Thymus (tissue), 11 donors: Measurements from ENCODE around the gene ESR1. TPM values are rescaled to one million over a fixed set of nuclear protein-coding genes. Genes with fewer than 3 reads are reported as not detected.

ENCODE experiments used
- DNase-seq, 9 donors: peaks; one replicate each; pipeline ENCODE4 v3.0.0-alpha.2; 2013; ENCODE audit warnings: low spot score in 9 of 9, low read depth in 6 of 9, missing footprints in 1 of 9
- H3K27ac ChIP-seq, 2 donors: one replicate each; pipeline ENCODE4 v1.5.1; 2013; ENCODE audit warnings: control low read depth in 1 of 2, low read depth in 1 of 2, low read length in 1 of 2, mild to moderate bottlenecking in 1 of 2, moderate library complexity in 1 of 2
- H3K27me3 ChIP-seq, 2 donors: one replicate each; pipeline ENCODE4 v1.5.1; 2013; ENCODE audit warnings: low read length in 1 of 2; ENCODE audit not compliant: control insufficient read depth in 2 of 2, insufficient read depth in 1 of 2
- H3K36me3 ChIP-seq, 2 donors: one replicate each; pipeline ENCODE4 v1.5.1; 2013; ENCODE audit warnings: low read length in 1 of 2, mild to moderate bottlenecking in 1 of 2, moderate library complexity in 1 of 2; ENCODE audit not compliant: control insufficient read depth in 2 of 2, insufficient read depth in 2 of 2
- H3K4me1 ChIP-seq, 2 donors: one replicate each; pipeline ENCODE4 v1.5.1; 2013; ENCODE audit warnings: low read length in 2 of 2; ENCODE audit not compliant: control insufficient read depth in 2 of 2, insufficient read depth in 2 of 2
- H3K4me3 ChIP-seq, 2 donors: one replicate each; pipeline ENCODE4 v1.5.1; 2013; ENCODE audit warnings: low read length in 2 of 2, control low read depth in 1 of 2, mild to moderate bottlenecking in 1 of 2
- H3K9me3 ChIP-seq, 2 donors: one replicate each; pipeline ENCODE4 v1.5.1; 2013; ENCODE audit warnings: low read length in 1 of 2, mild to moderate bottlenecking in 1 of 2; ENCODE audit not compliant: control insufficient read depth in 2 of 2, insufficient read depth in 1 of 2
- WGBS: extraction: QIAGEN DNeasy Blood & Tissue Kit; methylation state at CpG from one replicate; pipeline ENCODE4 v1.1.7; 2013; 5-methylcytosine and 5-hydroxymethylcytosine counted together
- polyA plus RNA-seq: library from polyadenylated mRNA; stranded (reverse); fragments of 200-250 nt; gene quantifications from one replicate; pipeline ENCODE4 v1.2.3, GENCODE V29; 2013
- total RNA-seq: library from RNA; stranded (reverse); fragments of 120-200 nt; gene quantifications from one replicate; pipeline ENCODE4 v1.2.4, GENCODE V29; 2013
- donor health status: healthy.

The ESR1 gene
- total and polyA plus RNA-seq, 2 donors: 0.28 to 1.2 TPM

GRCh38 chr6:152046118-152046517, 238.6 kb downstream of the ESR1 start:
- H3K36me3 ChIP-seq: no peaks in the 10 kb centered on the region
- H3K9me3 ChIP-seq: no peaks in the 10 kb centered on the region
- no peaks in the 10 kb centered on the region for H3K4me1 ChIP-seq
- no peaks in the 10 kb centered on the region for H3K27me3 ChIP-seq
- H3K4me3 ChIP-seq: no peak overlapping the region
- H3K27ac ChIP-seq: no peak overlapping the region
- WGBS: 95% methylated on average over 2 of the region's 2 CpGs
- no peak for DNase-seq

DNA sequence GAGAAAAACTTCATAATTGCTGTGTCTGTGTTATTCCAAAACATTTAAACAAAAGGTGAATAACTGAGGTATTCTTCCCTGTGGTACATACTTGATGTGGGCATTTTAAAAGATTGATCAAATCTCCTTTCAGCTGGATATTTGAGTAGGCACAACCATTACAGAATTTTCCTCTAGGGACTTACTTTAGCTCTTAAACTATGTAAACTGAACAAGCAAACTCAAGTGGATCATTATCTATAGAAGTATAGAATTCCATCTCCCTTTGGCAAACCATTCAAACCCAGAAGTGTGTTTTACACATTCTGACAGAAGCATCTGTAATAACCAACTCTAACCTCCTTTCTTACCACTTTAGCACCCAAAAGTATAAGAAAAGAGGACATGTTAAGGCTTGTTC, 241.4 kb downstream of the ESR1 start:
- no peak for DNase-seq
- Histone ChIP-seq H3K4me1 (no peaks in the 10 kb centered on the region), H3K27me3 (no peaks in the 10 kb centered on the region), H3K9me3 (no peaks in the 10 kb centered on the region), H3K27ac (no peak overlapping the region), H3K36me3 (no peaks in the 10 kb centered on the region), H3K4me3 (no peak overlapping the region)

DNA sequence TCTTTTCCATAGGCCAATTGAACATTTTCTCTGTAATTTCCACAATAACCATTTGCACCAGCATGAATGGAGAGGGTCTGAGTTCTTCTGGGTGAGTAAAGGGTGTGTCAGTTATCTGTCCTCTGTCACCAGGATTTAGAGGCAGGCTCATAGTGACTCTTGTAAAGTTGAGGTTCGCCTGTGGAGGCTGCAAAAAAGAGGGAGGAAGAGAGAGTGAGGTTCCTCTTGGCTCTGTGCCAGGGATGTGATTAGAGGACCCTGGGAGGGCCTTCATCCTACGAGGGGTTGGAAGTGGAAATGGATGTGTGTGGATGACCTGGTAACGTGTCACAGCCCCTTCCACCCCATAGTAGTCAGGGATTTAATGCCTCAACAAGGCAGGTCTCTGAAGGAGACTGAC, 242.0 kb downstream of the ESR1 start:
- Histone ChIP-seq H3K4me1 (no peaks in the 10 kb centered on the region), H3K4me3 (no peak overlapping the region), H3K9me3 (no peaks in the 10 kb centered on the region), H3K27me3 (no peaks in the 10 kb centered on the region), H3K27ac (no peak overlapping the region), H3K36me3 (no peaks in the 10 kb centered on the region)
- DNase-seq: no peak
- 80% methylated on average over 3 of the region's 3 CpGs for WGBS

DNA sequence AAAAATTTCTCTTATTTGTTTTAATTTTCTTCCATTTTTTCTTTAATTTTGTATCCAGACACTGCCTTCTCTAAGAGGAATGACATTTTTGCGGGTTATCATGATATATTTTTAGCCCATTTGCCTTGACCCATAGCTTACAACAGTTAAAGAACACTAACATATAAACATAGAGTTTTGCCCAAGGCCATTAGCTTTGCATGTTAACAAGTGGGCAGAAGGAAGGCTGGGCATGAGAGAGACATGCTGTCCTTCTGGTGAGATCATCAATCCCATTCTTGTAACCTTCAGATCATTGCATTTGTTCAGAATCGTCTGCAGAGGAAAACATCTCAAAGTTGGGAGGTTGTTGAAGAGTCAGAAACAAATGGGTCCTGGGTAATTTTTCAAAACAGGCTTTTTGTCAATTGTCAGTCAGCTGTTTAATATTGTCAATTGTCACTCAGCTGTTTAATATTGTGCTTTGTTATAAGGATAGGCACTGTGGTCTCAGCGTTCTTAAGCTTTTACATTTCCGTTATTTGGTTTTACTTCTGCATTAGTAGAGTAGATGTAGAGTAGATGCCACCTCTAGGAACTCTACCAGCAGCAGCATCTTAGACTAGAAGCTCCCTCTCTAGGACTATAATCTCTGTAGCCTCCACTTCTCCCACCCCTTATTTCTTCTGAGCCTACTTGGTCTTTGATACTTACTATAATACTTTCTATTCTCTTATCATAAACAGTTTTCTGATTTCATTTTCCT, 243.1 kb downstream of the ESR1 start:
- H3K9me3 ChIP-seq: no peaks in the 10 kb centered on the region
- no peaks in the 10 kb centered on the region for H3K36me3 ChIP-seq
- 97% methylated on average over 4 of the region's 4 CpGs for WGBS
- no peak for DNase-seq
- no peak overlapping the region for H3K4me3 ChIP-seq
- no peaks in the 10 kb centered on the region for H3K27me3 ChIP-seq
- no peaks in the 10 kb centered on the region for H3K4me1 ChIP-seq
- H3K27ac ChIP-seq: no peak overlapping the region

DNA sequence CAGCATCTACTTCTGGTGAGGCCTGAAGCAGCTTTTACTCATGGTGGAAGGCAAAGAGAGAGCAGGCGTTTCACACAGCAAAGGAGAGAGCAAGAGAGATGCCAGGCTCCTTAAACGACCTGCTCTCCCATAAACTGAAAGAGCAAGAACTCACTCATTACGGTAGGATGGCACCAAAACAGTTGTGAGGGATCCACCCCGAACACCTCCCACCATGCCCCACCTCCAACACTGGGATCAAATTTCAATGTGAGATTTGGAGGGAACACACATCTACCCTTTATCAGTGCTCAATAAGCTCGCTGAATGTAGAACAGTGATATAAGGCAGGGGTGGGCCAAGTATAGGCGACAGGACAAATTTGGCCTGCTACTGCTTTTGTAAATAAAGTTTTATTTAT, 244.6 kb downstream of the ESR1 start:
- WGBS: 95% methylated on average over 6 of the region's 6 CpGs

DNA sequence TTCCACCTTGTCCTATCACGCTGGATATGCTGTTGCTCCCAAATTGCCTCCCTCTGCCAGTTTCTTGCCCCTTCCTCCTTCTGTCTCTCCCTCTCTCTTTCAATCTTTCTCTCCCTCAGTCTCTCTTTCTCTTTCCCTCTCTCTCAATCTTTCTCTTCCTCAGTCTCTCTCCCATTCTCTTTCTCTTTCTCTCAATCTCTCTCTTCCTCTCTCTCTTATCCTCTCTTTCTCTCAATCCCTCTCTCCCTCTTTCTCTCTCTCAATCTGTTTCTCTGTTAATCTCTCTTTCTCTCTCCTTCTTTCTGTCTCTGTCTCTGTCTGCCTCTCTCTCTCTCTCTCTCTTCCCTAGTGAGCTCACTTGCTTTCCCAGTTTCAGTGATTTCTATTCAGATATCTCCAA, 245.8 kb downstream of the ESR1 start:
- Histone ChIP-seq H3K4me1 (no peaks in the 10 kb centered on the region), H3K4me3 (no peak overlapping the region), H3K36me3 (no peaks in the 10 kb centered on the region), H3K9me3 (no peaks in the 10 kb centered on the region), H3K27ac (no peak overlapping the region), H3K27me3 (no peaks in the 10 kb centered on the region)
- DNase-seq: no peak
- 100% methylated on average over 1 of the region's 1 CpG for WGBS

More for the DNA sequence above, 244.6 kb downstream of the ESR1 start:
- Histone ChIP-seq H3K27ac (no peak overlapping the region), H3K9me3 (no peaks in the 10 kb centered on the region), H3K4me1 (no peaks in the 10 kb centered on the region), H3K27me3 (no peaks in the 10 kb centered on the region), H3K36me3 (no peaks in the 10 kb centered on the region), H3K4me3 (no peak overlapping the region)
- DNase-seq: no peak

GRCh38 chr6:152054441-152054840, 247.0 kb downstream of the ESR1 start:
- 91% methylated on average over 7 of the region's 7 CpGs for WGBS
- H3K4me1 ChIP-seq: no peaks in the 10 kb centered on the region
- no peak overlapping the region for H3K4me3 ChIP-seq

DNA sequence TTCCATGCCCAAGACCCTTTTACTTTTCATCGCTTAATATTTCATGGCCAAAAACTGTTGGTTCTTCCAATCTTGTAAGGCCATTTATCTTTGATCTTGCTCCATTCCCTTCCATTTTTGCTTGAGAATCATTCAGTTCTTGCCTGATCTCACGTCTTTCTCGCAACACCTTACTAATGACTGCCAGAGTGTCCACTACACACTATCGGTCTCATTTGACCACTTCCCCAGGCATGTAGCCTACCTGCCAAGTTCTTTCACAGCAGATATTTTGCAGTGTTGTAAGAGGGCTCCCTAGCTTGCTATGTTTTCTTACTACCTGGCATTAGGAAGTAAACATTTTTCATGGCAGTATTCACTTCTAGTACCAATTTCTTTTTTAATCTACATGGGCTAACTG, 248.0 kb downstream of the ESR1 start:
- no peak for DNase-seq
- Histone ChIP-seq H3K27me3 (no peaks in the 10 kb centered on the region), H3K4me3 (no peak overlapping the region), H3K4me1 (no peaks in the 10 kb centered on the region), H3K36me3 (no peaks in the 10 kb centered on the region), H3K27ac (no peak overlapping the region), H3K9me3 (no peaks in the 10 kb centered on the region)
- WGBS: 96% methylated on average over 4 of the region's 4 CpGs

More at GRCh38 chr6:152054441-152054840, 247.0 kb downstream of the ESR1 start:
- no peak overlapping the region for H3K27ac ChIP-seq
- no peaks in the 10 kb centered on the region for H3K36me3 ChIP-seq
- no peak for DNase-seq
- H3K27me3 ChIP-seq: no peaks in the 10 kb centered on the region
- no peaks in the 10 kb centered on the region for H3K9me3 ChIP-seq

DNA sequence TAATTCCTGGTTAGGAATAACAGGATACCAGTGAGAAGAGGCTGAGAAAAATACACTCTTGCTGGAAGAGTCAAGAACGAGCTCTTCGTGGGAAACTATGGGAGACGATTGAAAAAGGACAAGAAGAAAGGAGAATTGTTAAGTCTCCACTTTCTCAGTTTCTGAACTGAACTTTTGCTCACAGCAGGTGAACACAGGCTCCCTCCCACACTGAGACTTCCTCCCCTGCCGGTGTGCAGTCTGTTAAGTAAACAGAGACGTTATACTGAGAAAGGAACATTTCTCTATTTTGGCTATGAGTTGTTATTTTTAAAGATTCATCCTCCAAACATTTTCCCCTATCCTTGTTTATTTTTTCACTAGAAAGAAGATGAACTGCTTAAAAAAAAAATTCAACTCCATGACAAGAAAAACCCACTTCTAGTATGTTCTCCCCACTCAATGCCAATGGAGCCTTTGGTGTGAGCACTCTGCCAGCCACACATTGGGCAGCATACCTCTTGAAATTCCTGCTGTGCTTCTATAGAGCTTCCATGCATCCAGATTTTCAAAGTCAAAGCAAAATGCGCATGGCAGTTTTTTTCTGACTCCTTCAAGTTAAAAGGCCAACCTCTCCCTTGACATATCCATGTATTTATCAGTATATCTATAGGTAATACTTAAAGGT, 250.5 kb downstream of the ESR1 start:
- no peak overlapping the region for H3K4me3 ChIP-seq
- no peaks in the 10 kb centered on the region for H3K9me3 ChIP-seq
- 71% methylated on average over 6 of the region's 6 CpGs for WGBS
- no peaks in the 10 kb centered on the region for H3K4me1 ChIP-seq
- H3K27ac ChIP-seq: no peak overlapping the region
- H3K36me3 ChIP-seq: no peaks in the 10 kb centered on the region
- DNase-seq: no peak
- H3K27me3 ChIP-seq: no peaks in the 10 kb centered on the region
